HG03108 (cell line): ENCODE measurements around the gene HOXB5.

Experiments
- ATAC-seq: cut with Tn5 transposase; IDR thresholded peaks from one replicate; pipeline ENCODE4 v1.9.1; 2021; ENCODE audit warnings: moderate library complexity; ENCODE audit not compliant: unreplicated experiment

The HOXB5 gene

DNA sequence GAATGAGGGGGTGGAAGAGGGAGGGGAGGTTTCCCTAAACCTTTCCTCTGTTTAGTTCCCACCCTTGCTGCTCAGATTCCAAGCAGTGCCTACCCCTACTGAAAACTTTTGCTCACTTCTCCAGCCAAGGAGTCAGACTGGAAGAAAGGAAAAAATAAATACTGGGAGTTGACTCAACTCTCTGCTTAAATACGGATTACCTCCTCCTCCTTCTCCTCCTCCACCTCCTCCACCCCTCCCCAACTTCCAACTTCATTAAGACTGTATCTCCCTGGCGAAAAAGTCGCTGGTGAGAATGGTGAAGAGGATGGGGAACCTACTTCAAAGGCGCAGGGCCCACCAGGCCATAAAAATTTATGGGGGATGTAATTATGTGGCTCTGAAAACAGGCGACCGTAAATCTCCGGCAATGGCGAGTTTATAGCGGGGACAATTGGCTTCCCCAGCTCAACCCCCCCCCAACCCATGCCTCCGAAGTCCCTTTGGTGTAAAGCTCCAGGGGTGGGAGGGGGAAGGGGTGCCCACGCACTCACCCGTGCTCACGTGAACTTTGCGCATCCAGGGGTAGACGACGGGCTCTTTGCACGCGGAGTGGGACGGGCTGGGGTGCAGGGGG, 16.1 kb downstream of the HOXB5 start:
- ATAC-seq = no peak

DNA sequence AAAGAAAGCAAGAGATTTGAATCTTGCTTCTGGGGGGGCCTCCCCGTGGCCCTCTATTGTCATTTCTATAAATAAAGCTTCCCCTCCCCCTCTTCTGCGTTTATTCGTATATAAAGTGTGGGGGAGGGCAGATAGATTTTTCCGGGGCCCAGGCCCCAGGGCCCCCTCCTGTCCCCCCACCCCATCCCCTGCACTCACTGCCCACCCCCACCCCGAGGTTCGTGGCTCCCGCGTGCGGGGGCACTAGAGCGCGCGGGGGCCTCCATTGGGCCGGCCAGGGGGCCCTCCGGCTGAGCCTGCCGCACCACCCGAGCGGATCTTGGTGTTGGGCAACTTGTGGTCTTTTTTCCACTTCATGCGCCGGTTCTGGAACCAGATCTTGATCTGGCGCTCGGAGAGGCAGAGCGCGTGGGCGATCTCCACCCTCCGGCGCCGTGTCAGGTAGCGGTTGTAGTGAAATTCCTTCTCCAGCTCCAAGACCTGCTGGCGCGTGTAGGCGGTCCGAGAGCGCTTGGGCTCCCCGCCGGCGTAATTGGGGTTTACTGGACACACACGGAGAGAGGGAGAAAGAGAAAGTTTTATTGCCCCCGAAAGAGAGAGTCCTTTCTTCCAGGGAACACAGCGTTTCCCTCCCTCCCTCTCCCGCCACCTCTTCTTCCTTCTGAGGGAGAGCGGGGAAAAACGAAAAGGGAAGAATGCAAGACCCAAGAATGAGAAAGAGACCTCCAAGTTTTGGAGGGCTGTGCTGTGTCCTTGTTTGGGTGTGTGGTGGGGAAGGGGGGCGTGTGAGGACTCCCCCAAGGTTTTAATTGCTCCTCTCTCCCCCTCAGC, 16.9 kb downstream of the HOXB5 start:
- ATAC-seq = no peak

DNA sequence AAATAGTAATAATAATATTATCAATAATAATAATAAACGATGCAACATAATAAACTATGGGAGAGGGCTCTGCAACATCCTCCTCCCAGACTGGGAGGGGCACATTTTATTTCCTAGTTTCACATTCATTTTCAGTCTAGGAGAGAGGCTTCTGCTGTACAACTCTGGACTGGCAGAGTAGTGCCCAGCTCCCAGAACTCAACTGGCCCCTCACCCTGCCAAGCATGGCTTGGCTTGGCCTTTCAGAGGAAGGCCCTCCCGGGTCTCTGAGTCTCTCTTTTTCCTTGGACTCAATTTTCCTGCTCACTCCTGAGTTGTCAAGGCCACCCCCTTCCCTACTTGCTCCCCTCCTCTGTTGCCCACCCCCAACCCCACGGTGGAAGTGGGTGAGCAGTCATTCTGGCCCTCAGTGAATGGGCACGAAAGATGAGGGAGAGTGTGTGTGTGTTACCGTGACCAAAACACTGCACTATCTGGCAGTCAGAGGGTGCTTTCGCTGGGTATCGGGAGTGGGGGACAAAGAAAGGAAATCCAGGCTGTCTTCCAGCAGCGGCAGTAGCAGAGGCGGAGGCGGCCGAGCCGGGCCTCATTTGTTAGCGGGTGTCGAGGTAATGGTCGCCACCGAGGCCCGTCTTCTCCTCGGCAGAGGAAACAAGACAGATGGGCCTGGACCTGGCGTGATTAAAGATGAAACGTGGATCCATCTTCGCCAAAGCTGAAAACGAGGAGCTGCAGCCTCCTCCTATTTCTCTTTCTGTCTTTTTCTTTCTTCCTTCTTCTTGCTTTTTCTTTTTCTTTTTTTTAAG, 17.7 kb downstream of the HOXB5 start:
- ATAC-seq = no peak

DNA sequence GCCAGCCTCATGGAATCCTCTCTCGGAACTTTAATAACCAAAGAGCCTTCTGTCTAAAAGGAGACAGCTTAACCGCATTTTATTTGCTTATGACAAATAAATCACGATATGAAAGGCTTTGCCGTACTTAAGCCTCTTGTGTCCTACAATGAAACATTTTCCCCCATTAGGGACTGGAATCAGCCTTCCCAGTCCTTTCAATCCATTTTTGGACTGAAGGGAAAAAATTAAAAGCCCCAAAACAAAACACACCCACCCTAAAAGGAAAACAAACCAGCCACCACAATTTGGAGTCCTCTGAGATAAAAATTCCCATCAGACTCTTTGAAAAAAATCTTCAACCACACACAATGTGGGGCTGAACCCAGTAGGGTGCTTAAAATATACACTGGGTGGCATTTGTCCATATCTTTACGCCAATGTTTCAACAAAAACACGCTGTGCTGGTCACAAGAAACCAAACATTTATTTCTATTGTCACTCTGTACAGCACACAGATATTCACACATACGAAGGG, 18.5 kb downstream of the HOXB5 start:
- no peak for ATAC-seq

DNA sequence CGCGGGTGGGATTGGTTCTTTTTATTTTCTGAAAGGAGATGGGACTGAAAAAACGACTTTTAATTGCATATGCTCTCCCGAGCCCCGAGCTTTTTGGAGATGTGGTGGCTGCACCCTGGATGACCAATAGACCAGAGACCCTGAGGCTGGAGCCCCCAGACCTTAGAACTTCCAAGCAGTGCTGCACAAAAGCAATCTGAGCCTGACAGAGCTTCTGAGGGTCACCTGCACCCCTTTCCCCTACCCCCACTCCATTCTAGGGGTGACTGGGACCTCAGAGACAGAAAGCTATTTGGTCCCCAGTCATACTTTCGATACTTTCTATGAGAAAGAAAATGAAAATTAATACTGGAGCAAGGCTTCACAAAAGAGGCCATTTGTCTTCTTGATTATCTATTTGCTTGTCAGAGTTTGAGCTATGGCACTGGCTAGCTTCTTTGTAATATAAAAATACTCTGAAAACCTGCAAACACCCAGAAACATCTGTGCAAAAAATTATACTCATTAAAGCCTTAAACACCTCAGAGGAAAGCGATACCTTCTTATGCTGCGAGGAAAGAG, 19.0 kb downstream of the HOXB5 start:
- ATAC-seq = no peak

DNA sequence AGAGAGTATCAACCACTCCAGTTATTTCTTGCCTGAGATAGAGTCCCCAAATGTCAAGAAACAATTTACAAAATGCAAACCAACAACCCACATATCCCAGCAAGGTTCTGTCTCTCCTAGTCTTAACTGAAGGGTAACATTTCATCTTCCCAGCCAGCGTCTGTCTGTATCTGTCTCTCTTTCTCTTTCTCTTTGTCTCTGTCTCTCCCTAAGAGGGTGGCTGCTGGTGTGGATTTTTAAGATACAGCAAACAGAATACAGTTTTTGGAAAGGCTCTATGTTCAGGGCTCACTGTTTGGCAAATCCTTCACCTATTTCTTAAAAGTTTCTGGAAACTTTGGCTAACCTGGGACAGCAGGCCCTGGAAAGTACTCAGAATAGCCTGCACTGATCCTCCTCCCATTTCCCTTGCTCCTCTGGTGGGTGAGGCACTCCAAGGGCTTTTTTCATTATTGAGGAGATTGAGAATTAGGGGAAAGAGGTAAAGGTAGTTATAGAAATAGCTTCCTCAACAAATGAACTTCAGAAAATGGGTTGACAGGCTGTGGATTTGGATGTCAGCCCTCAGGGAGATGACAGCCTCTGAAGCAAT, 21.7 kb downstream of the HOXB5 start:
- no peak for ATAC-seq

DNA sequence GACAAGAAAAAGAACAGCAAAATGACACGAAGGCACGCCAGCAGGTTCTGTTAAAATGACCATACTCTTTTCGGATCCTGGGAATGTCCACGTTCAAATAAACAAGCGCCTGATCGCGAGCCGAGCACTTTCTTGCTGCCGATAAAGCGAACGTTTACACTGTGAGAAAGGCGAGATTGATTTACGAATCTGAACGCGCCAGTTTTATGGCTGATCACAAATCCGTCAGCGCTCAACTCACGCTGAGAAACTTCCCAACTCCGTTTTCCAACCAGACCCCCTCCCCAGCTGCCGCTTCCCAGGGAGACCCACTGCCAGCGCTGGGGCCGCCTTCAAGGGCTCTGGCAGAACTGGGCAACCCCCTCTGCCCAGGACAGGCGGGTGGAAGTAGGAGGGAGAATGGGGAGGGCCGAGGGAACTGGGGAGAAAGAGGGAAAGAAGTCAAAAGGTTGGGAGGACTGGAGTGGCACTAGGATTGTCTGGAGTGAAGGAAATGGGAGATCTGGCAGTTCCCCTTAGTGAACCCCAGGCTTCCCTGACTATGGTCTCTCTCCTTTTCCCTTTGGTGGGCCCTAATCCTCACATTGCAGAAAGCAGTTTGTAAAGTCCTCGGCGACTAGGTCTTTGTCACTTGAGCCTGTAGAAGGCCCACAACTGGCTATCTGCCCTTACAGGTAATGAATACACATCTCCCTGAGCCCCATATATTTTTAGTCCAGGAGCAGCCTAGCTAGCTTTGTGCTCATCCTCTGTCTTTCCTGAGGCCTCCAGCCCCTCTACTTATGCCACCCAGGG, 22.4 kb downstream of the HOXB5 start:
- no peak for ATAC-seq

DNA sequence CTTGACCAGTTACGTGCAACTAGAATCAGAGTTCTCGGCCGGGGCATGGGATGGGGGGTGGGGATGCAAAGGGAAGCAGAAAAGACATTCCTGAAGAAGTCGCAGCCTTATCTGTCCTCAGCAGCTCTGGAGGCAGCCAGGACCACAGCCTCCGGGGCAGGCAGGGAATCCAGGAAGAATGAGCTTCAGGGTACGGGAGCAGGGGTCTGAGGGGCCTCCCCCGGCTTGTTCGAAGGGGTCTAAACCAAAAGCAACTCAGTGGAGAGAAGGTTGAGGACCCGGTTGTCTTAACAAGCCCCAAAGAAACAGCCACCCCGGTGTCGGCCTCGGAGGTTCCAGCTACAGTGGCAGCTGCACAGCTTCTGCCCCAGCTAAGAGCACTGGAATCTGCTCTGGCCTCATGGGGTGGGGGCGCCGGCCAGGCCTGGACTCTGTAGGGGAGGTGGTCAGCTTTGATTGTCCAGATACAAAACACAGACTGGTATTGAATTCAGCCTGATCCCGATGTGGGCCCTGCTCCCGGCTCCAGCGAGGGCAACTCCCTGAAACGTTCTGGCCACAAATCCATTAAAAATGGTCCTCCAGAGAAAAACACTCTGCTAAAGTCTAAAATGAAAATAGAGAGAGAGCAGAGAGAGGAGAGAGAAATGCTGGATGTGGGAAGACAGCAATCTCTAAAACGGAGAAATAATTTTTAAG, 23.1 kb downstream of the HOXB5 start:
- ATAC-seq = no peak

DNA sequence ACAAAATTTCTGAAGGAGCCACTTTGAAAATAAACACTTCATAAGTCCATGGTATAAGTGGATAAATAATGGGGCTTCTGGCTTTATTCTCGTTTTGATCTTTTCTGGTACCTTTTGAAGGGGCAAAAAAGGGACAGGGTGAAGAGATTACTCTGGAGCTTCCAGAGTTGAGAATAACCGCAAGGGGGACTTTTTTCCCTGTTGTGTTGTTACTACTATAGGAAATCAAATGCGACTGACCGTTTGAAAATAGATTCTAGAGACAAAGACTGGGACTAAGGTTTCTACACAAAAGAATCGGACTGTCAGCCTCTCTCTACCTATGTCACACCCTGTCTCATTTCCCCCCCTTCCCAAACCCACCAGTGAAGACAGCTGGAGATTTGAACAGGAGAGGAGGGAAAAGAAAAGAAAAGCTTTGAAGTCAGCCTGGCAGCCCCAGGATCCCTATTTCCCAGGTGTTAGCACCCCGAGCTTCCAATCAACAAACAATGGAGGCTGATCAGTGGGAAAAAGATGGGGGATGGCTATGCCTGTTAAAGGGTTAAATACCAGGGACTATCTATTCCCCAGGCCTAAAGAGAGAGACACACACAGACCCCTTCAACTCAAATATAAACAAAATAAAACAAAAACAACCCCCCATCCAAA, 23.8 kb downstream of the HOXB5 start:
- no peak for ATAC-seq

DNA sequence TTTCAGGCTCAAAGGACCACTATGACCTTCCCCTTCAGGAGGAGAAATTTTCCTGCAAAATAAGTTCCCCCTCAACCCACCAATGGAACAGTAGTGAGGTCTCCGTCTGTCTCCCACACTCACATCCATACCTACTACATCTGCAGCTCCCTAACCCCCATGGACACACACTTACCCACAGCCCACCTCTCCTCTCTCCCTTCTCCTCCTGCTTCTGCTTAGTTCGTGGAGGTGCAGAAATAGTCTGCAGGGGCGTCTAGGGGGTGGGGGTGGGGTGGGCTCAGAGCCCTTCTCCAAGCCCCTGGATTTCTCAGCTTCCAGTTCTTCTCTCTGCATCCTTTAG, 24.4 kb downstream of the HOXB5 start:
- ATAC-seq = no peak

DNA sequence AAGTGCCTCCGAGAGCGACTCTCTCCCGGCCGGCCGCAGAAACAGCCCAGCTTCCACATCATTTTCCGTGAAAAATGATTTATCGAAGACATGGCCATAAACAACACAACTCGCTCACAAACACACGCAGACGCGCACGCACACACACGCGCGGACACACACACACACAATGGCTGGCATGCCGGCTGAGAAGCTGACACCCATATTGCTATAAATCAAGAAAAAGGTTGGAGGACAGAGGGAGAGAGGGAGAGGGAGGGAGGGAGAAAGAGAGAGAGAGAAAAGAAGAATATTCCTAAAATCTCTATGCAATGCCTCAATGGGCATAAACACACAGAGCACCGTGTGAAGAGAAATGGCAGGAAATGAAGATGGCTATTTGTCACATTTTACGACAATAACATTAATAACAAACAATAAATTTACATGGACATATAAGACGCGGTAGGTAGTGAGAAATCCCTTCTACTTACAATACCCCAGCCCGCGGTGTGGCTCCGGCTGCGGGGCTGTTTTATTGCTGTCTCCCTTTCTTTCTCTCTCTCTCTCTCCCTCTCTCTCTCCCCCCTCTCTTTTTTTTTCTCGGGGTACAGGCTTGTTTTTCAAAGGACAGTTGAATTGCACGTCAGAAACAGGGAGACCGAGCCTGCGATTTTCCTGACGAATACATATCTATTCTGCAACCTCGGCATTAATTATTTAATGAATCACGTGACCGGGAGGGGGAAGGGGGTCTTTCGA, 24.9 kb downstream of the HOXB5 start:
- no peak for ATAC-seq

DNA sequence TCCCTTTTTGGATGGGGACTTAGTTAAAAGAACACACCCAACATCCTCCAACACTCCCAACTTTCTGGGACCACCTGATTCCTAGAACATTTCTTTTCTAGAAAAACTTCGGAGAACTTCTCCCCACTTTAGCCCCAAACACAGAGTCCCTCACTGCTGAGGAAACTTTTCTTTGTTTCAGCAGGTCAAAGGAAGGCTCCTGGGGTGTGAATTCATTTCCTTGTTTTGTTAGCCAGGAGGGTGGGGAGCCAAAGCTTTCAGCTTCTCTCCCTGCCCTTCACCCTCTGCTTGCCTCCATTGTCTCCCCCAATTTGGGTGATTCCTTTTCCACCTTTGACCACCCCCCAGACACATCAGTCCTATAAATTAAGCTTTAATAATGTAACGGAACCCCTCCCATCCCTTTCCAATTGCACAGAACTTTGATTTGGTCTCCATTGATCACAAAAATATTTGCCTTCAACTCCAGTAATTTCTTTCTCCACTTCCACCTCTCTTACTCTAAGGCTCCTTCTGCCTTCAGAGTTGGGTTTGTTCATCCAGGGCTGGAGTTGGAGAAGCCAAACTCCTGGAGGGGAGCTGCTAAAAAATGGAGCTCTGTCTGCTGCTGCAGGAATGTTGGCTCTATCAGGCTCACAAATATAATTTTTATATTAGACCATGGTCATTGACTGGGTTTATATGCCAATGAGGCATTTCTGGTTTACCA, 25.8 kb downstream of the HOXB5 start:
- no peak for ATAC-seq

DNA sequence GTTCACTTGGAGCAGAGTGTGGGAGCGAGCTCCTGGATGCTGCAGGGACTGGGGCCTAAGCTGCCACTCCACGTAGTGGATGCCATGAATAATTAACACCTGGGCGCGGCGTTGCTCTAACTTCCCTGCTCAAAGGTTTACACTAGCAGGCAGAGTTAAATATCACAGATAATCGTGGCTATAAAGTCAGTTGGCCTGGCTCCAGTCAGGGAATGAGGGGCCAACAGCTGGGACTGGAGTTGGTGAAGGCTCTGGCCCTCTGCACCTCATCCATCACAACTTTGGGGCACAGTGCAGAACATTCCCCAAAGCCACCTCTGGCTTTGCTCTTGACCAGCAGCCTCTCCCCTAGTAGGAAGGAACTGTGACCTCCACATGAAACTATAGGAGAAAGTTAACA, 26.4 kb downstream of the HOXB5 start:
- ATAC-seq = no peak

DNA sequence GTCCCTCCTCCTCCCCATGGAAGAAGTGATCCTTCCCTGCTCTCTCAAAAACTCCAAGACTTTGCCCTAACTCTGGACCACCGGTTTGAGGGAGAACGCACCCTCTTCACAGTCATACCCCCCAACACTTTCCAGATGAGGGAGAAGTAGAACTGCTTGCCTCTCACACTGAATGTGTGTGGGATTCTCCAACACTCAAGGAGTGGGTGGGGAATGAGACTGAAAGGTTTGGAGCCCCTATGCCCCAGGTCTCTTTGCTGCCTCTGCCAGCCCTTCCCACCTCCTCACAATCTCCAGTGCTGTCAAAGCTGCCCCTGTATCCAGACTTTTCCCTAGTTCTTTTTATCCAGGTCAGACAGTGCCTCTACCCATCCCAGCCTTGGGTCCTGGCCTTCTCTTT, 26.9 kb downstream of the HOXB5 start:
- ATAC-seq = no peak

DNA sequence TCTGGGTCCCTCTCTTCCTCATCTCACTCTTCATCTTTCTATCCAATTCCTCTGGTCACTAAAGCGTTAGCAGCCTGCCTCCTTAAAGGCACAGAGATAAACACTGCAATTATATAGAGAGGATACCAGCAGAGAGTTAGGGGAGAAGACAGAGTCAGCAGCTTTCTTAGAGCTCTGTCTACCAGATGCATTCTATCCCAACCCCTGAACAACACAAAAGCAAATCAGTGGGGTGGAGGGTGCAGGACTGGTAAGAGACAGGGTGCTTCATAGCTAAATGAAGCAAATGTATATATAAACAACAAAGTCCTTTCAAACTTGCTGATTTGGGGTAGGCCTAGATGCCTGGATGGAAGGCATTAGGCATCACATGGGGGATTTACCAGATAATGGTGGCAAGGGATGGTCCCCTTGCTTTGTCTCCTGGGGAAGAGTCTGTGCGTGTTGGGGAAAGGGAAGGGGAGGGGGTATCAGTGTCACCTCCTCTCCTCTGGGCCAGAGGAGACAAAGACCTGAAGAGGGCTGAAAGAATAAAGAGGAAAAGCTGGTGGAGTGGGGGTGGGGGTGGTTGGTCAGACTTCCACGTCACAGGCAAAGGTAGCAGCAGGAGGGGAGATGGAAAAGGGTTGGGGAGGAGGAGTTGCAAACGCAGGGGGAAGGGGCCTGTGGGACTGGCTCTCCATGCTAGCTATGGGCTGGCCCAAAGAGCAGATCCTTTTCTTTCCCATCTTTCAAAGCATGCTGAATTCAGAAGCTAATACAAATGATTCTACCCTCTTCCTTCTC, 27.5 kb downstream of the HOXB5 start:
- no peak for ATAC-seq

DNA sequence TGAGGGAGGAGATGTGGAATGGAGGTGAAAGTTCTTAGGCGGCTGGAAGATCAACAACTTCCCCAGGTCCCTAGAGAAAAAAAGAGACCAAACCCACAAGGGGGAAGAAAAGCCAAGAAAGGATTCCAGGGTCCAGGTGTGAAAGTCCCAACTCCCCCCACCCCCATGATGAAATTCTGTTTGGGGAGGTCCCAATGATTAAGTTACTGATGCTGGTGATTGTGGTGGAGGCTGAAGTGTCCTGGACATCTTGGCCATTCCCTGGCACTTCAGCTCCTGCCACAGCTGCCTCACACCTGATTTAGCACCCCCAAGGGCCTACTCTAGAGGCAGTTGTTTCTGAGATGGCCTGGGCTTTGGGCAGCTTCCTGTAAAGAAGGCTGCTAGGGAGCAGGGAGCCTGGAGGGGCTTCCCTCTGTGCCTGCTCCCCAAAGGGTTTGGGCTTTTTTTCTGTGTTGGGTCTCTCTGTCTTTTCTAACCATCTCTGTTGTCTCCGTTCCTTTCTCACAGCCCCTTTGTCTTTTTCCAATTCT, 28.5 kb downstream of the HOXB5 start:
- no peak for ATAC-seq
